HepG2 (cell line): Measurements from ENCODE around the gene RSAD1. TPM values are rescaled to one million over a fixed set of nuclear protein-coding genes. Genes with fewer than 3 reads are reported as not detected.
A peak's percentile ranks its signal among the peaks of the same experiment; 100 is the strongest.

Experiments
- ATAC-seq: fragments of 200-7000 bp; cut with Tn5 transposase; 3 replicates; pipeline ENCODE4 v1.9.1; 2020; ENCODE audit warnings: mild to moderate bottlenecking, moderate library complexity
- Bru-seq: library from RNA; stranded (reverse); fragments of 400-500 nt; gene quantifications from one replicate; lab custom pipeline; 2021; lab: Mats Ljungman, UMichigan
- BruChase-seq, 2 experiments: library from RNA; stranded (reverse); fragments of 400-500 nt; gene quantifications; one replicate each; lab custom pipeline; 2021; lab: Mats Ljungman, UMichigan
- BruUV-seq: library from RNA; stranded (reverse); fragments of 400-500 nt; replicated peaks from 2 replicates; lab custom pipeline; 2021; lab: Mats Ljungman, UMichigan
- CTCF ChIA-PET: fragments of 300-600 bp; formaldehyde crosslinking; extraction: SDS; loops from one replicate; lab custom pipeline; 2021; ENCODE audit warnings: low total read pairs, inconsistent platforms, low intra/inter-chr PET ratio; lab: Yijun Ruan, JAX
- POLR2A ChIA-PET: fragments of 350-600 bp; sonication (Branson Sonifier 250); formaldehyde crosslinking; loops from one replicate; lab custom pipeline; 2020; ENCODE audit warnings: antibody characterized with exemption, inconsistent platforms; lab: Yijun Ruan, JAX
- DNase-seq: peaks from one replicate; pipeline ENCODE4 v3.0.0-alpha.2; 2015; ENCODE audit warnings: low spot score
- FAIRE-seq: peaks from 3 replicates; lab custom pipeline; 2011; peaks lifted over from hg19 to GRCh38; lab: Jason Lieb, UNC
- H2AFZ ChIP-seq: one replicate; pipeline ENCODE4 v1.6.1; 2011; ENCODE audit warnings: low read length, inconsistent platforms
- H3K27ac ChIP-seq: fragments of 300-600 bp; 3 replicates; pipeline ENCODE4 v1.8.0; 2011; ENCODE audit warnings: mixed run types, mild to moderate bottlenecking, mixed read lengths, low read length, inconsistent platforms; ENCODE audit not compliant: insufficient read depth; ENCODE audit errors: extremely low read length
- H3K27me3 ChIP-seq, 2 experiments: fragments of 200-600 bp in 1 of 2; 2 replicates in 1 of 2; 3 replicates in 1 of 2; pipeline versions ENCODE4 v1.6.0 to v1.8.0; 2011; ENCODE audit warnings: low read length in 2 of 2, mild to moderate bottlenecking in 2 of 2, moderate library complexity in 2 of 2, inconsistent platforms in 1 of 2; ENCODE audit not compliant: insufficient read depth in 2 of 2, control insufficient read depth in 1 of 2
- H3K36me3 ChIP-seq, 2 experiments: fragments of 200-600 bp in 1 of 2; replicated peaks in 1 of 2; 2 replicates in 1 of 2; 3 replicates in 1 of 2; pipeline versions ENCODE4 v1.5.1 to v1.8.0; 2011; ENCODE audit warnings: low read length in 2 of 2, inconsistent platforms in 1 of 2; ENCODE audit not compliant: insufficient read depth in 2 of 2, control insufficient read depth in 1 of 2
- H3K4me1 ChIP-seq: 2 replicates; pipeline ENCODE4 v1.5.1; 2012; ENCODE audit warnings: low read length, inconsistent platforms; ENCODE audit not compliant: insufficient read depth
- H3K4me2 ChIP-seq: 2 replicates; pipeline ENCODE4 v1.6.0; 2011; ENCODE audit warnings: low read depth, low read length, inconsistent platforms
- H3K4me3 ChIP-seq, 3 experiments: fragments of 200-600 bp in 1 of 3; sonication (generic), shearing (Covaris generic) in 1 of 3; replicated peaks in 1 of 3; 2 replicates each; pipeline ENCODE4 v1.5.1; 2011 to 2016; ENCODE audit warnings: low read length in 3 of 3, inconsistent platforms in 2 of 3, low read depth in 2 of 3, mild to moderate bottlenecking in 2 of 3, control low read depth in 1 of 3, mixed read lengths in 1 of 3; ENCODE audit not compliant: insufficient read depth in 1 of 3
- H3K79me2 ChIP-seq: one replicate; pipeline ENCODE4 v1.6.1; 2011; ENCODE audit warnings: low read length, inconsistent platforms; ENCODE audit not compliant: insufficient read depth
- H3K9ac ChIP-seq: 2 replicates; pipeline ENCODE4 v1.6.0; 2011; ENCODE audit warnings: mild to moderate bottlenecking, low read depth, low read length, inconsistent platforms; ENCODE audit not compliant: insufficient read depth
- H3K9me3 ChIP-seq: 2 replicates; pipeline ENCODE4 v1.5.1; 2012; ENCODE audit warnings: mild to moderate bottlenecking, low read length
- H4K20me1 ChIP-seq: 2 replicates; pipeline ENCODE4 v1.6.0; 2011; ENCODE audit warnings: inconsistent platforms, mild to moderate bottlenecking, low read length, moderate library complexity; ENCODE audit not compliant: insufficient read depth
- FOXC1 ChIP-seq: sonication (generic); formaldehyde crosslinking; IDR thresholded peaks from 2 replicates; pipeline ENCODE4 v1.8.0; 2022; ENCODE audit warnings: mild to moderate bottlenecking, missing genetic modification reagents, borderline replicate concordance
- MEF2D ChIP-seq: sonication (generic); formaldehyde crosslinking; IDR thresholded peaks from 2 replicates; pipeline ENCODE4 v1.5.1; 2020; ENCODE audit warnings: mild to moderate bottlenecking, missing genetic modification reagents
- MIER3 ChIP-seq: IDR thresholded peaks from 2 replicates; pipeline ENCODE4 v1.6.1; 2016; ENCODE audit warnings: missing compliant biosample characterization, borderline replicate concordance
- NFE2L1 ChIP-seq: sonication (generic); formaldehyde crosslinking; IDR thresholded peaks from 2 replicates; pipeline ENCODE4 v1.4.0; 2020; ENCODE audit warnings: missing genetic modification reagents, mild to moderate bottlenecking, borderline replicate concordance
- NFKB2 ChIP-seq: sonication (generic); formaldehyde crosslinking; IDR thresholded peaks from 2 replicates; pipeline ENCODE4 v1.4.0; 2020; ENCODE audit warnings: missing genetic modification reagents, borderline replicate concordance
- NR2C2 ChIP-seq: sonication (generic); formaldehyde crosslinking; IDR thresholded peaks from 2 replicates; pipeline ENCODE4 v1.4.0; 2020; ENCODE audit warnings: missing genetic modification reagents, mild to moderate bottlenecking, moderate library complexity, borderline replicate concordance
- NR2F1 ChIP-seq, 2 experiments: fragments of 450-650 bp in 1 of 2; formaldehyde crosslinking in 1 of 2; IDR thresholded peaks; 2 replicates each; pipeline versions ENCODE4 v1.5.0 to v1.6.1; 2016 to 2020; ENCODE audit warnings: mild to moderate bottlenecking in 1 of 2, missing compliant biosample characterization in 1 of 2, missing genetic modification reagents in 1 of 2, moderate library complexity in 1 of 2
- SIN3B ChIP-seq: fragments of 150-350 bp; IDR thresholded peaks from 2 replicates; pipeline ENCODE4 v1.6.1; 2014; ENCODE audit warnings: low read length
- SNRNP70 ChIP-seq: fragments of 200-400 bp; formaldehyde crosslinking; IDR thresholded peaks from 2 replicates; pipeline ENCODE4 v1.6.1; 2017; ENCODE audit warnings: mild to moderate bottlenecking, low read depth, low read length, moderate library complexity
- STAT5B ChIP-seq: sonication (generic); formaldehyde crosslinking; IDR thresholded peaks from 2 replicates; pipeline ENCODE4 v1.4.0; 2020; ENCODE audit warnings: missing genetic modification reagents
- XBP1 ChIP-seq: sonication (generic); formaldehyde crosslinking; IDR thresholded peaks from 2 replicates; pipeline ENCODE4 v1.5.0; 2020; ENCODE audit warnings: missing genetic modification reagents
- ZFP82 ChIP-seq: sonication (generic); formaldehyde crosslinking; IDR thresholded peaks from 2 replicates; pipeline ENCODE4 v1.5.1; 2020; ENCODE audit warnings: mild to moderate bottlenecking, missing genetic modification reagents, borderline replicate concordance
- ZNF138 ChIP-seq: sonication (generic); formaldehyde crosslinking; IDR thresholded peaks from 2 replicates; pipeline ENCODE4 v1.5.0; 2020; ENCODE audit warnings: mild to moderate bottlenecking, low read depth, missing genetic modification reagents
- ZNF720 ChIP-seq: sonication (generic); formaldehyde crosslinking; IDR thresholded peaks from 2 replicates; pipeline ENCODE4 v1.4.0; 2020; ENCODE audit warnings: missing genetic modification reagents
- WGBS: methylation state at CpG from one replicate; pipeline ENCODE4 v1.1.6; 2017; ENCODE audit warnings: low lambda C conversion rate; 5-methylcytosine and 5-hydroxymethylcytosine counted together
- in situ Hi-C: cut with HindIII; loops from 2 replicates; pipeline ENCODE4 v1.10.0; 2017; ENCODE audit warnings: low pct_unique_long_range_greater_than_20kb; ENCODE audit not compliant: extremely low pct_ligation_motif_present
- intact Hi-C: fragments of 100-400 bp; cut with micrococcal nuclease; formaldehyde crosslinking; loops from one replicate; pipeline ENCODE4 v1.10.0; 2022; ENCODE audit not compliant: unreplicated experiment
- long read RNA-seq, 2 experiments: library from RNA in 1 of 2; library from polyadenylated mRNA in 1 of 2; stranded (forward) in 1 of 2; unstranded in 1 of 2; transcript quantifications; one replicate each; pipeline ENCODE4 v2.0.0, GENCODE V29; 2019 to 2022
- polyA minus RNA-seq, 3 experiments: library from RNA; depleted of rRNA, polyadenylated mRNA; stranded (reverse); fragments of >200 nt; gene quantifications; 2 replicates each; pipeline ENCODE4 v1.2.3, GENCODE V29; 2011; ENCODE audit warnings: low replicate concordance in 1 of 3
- polyA plus RNA-seq, 8 experiments: library from polyadenylated mRNA; depleted of rRNA in 3 of 8; stranded (reverse) in 7 of 8; unstranded in 1 of 8; fragments of >200 nt; fragmentation: Illumina TruSeq in 4 of 8; extraction: Trizol in 4 of 8; gene quantifications; 2 replicates each; pipeline versions ENCODE4 v1.2.1 to v1.2.3, GENCODE V29; 2011 to 2016; ENCODE audit warnings: low read depth in 4 of 8, missing spikeins in 1 of 8, mixed read lengths in 1 of 8; ENCODE audit not compliant: insufficient read depth in 1 of 8
- total RNA-seq, 5 experiments: library from RNA; depleted of rRNA; stranded (reverse); fragments of >200 nt; fragmentation: Illumina TruSeq; extraction: Trizol; gene quantifications; 2 replicates each; pipeline ENCODE4 v1.2.3, GENCODE V29; 2016; ENCODE audit warnings: low read depth in 1 of 5

The RSAD1 gene
- total RNA-seq (2016; rRNA removed; fragmentation: Illumina TruSeq; extraction: Trizol) = 16.0 and 22.7 TPM in 2 replicates
- total RNA-seq (2016; cell fraction: cytosol; rRNA removed; fragmentation: Illumina TruSeq; extraction: Trizol; ENCODE audit: low read depth) = 7.3 and 10.0 TPM in 2 replicates
- 16.9 and 22.5 TPM in 2 replicates for total RNA-seq (2016; cell fraction: insoluble cytoplasmic fraction; rRNA removed; fragmentation: Illumina TruSeq; extraction: Trizol)
- total RNA-seq (2016; cell fraction: membrane; rRNA removed; fragmentation: Illumina TruSeq; extraction: Trizol) = 13.4 and 14.3 TPM in 2 replicates
- 30.4 and 33.5 TPM in 2 replicates for total RNA-seq (2016; cell fraction: nucleus; rRNA removed; fragmentation: Illumina TruSeq; extraction: Trizol)
- 27.7 and 36.1 TPM in 2 replicates for polyA plus RNA-seq (2011; rRNA removed)
- polyA plus RNA-seq (2011; cell fraction: cytosol; rRNA removed) = 18.4 and 20.0 TPM in 2 replicates
- 105 and 113 TPM in 2 replicates for polyA plus RNA-seq (2011; cell fraction: nucleus; rRNA removed)
- polyA plus RNA-seq (2012) = 23.6 and 33.3 TPM in 2 replicates
- polyA plus RNA-seq (2016; cell fraction: cytosol; fragmentation: Illumina TruSeq; extraction: Trizol; ENCODE audit: low read depth) = 5.4 and 6.8 TPM in 2 replicates
- polyA plus RNA-seq (2016; cell fraction: insoluble cytoplasmic fraction; fragmentation: Illumina TruSeq; extraction: Trizol; ENCODE audit: low read depth) = 26.1 and 30.3 TPM in 2 replicates
- 12.5 and 12.8 TPM in 2 replicates for polyA plus RNA-seq (2016; cell fraction: membrane; fragmentation: Illumina TruSeq; extraction: Trizol; ENCODE audit: low read depth)
- polyA plus RNA-seq (2016; cell fraction: nucleus; fragmentation: Illumina TruSeq; extraction: Trizol; ENCODE audit: insufficient read depth, low read depth) = 76.0 and 77.9 TPM in 2 replicates
- polyA minus RNA-seq (2011; rRNA and poly(A)+ RNA removed; ENCODE audit: low replicate concordance) = 18.5 and 34.3 TPM in 2 replicates
- 8.6 and 9.4 TPM in 2 replicates for polyA minus RNA-seq (2011; cell fraction: cytosol; rRNA and poly(A)+ RNA removed)
- 53.4 and 55.7 TPM in 2 replicates for polyA minus RNA-seq (2011; cell fraction: nucleus; rRNA and poly(A)+ RNA removed)
- Bru-seq, nascent RNA = percentile 77 among the genes with signal in this experiment
- BruChase-seq, experiment 1, labeled RNA remaining after a 6-hour chase = percentile 90 among the genes with signal in this experiment
- percentile 91 among the genes with signal in this experiment for BruChase-seq, experiment 2, labeled RNA remaining after a 2-hour chase
- long read RNA-seq, experiment 1, transcript RSAD1-201 (9 exons, 2,528 nt) = major isoform, 12 of 30 reads
- long read RNA-seq, experiment 1, partial matches to known transcripts = 7 of 30 reads
- long read RNA-seq, experiment 1, other reads (novel, unspliced or antisense) = 9 of 30 reads
- long read RNA-seq, experiment 2, transcript RSAD1-201 (9 exons, 2,528 nt) = major isoform, 22 of 48 reads
- long read RNA-seq, experiment 2, partial matches to known transcripts = 8 of 48 reads
- long read RNA-seq, experiment 2, other reads (novel, unspliced or antisense) = 18 of 48 reads

DNA sequence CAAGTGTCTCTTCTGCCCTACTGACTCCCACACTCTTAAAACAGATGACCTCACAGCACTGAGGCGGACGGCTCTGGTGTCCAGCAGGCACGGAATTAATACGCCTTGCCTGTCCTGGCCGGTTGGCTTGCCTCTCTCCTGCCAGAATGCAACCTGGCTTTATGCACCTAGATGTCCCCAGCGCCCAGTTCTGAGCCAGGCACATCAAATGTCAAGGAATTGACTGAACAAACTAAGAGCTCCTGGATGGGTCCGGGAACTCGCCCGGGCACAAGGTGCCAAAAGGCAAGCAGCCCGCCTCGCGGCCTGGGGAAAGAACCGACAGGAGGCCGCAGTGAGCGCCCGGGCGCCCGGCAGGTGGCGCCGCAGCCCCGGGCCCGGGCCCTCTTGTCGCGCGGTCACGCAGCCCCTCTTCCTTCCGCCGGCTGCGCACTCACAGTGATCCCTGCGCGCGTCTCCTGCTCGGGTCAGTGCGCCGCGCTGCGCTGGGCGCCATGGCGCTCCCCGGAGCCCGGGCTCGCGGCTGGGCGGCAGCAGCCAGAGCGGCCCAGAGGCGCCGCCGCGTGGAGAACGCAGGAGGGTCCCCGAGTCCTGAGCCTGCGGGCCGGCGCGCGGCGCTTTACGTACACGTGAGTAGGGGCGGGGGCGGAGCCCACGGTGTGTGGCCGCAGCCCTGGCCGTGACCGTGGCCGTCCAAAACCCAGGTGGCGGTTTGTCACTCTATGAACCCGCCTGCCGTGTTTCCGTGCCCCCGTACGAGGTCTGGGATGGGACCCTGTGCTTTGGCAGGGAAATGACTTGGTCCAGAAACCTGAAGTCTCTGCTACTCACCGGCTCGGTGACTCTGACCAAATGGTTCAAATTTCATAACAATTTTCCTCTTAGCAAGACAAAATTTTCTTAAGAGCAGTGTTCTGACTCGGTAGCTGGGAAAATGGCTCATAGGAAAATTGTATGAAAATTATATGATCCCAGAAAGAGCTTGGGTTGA is at the start of gene RSAD1:
RSAD1 (plus strand) TSS at position 470 of the 991 bp plus-strand sequence; CDS start at position 495, 25 bp downstream.
- ATAC-seq (peak; percentile 90), DNase-seq (peak; percentile 91), FAIRE-seq (peak; percentile 50)
- Histone ChIP-seq H3K9ac (peak within 1 kb of the TSS; percentile 75), H3K79me2 (peaks cover 3% of the 10 kb centered on the region), H4K20me1 (peaks cover 4% of the 10 kb centered on the region; the same call in 1 of the 2 replicates), H3K27ac (peak within 1 kb of the TSS; percentile 80), H2AFZ (peak within 1 kb of the TSS; percentile 37), H3K4me2 (peak within 1 kb of the TSS; percentile 94), H3K4me3 (peak within 1 kb of the TSS; percentile 71 to 83 (median 82)), H3K27me3 (no peaks in the 10 kb centered on the region), H3K36me3 (peaks cover 5 to 12% of the 10 kb centered on the region in 2 experiments; a peak in 4 of 5 replicates), H3K9me3 (no peaks in the 10 kb centered on the region), H3K4me1 (peaks cover 52% of the 10 kb centered on the region)
- ChIA-PET CTCF (interaction anchor here (0.7 to 3.0 kb wide), 4 partner anchors 50 to 147 kb away, joined by 3 to 43 read pairs (median 20); partner anchors contain the start of gene LRRC59), POLR2A (interaction anchor here (0.9 to 2.5 kb wide), 19 partner anchors 13 to 241 kb away, joined by 3 to 28 read pairs (median 5); partner anchors contain the start of genes ACSF2, LRRC59 and LUC7L3)
- in situ Hi-C loops (loop anchor here (5.0 kb wide), 1 partner anchor 81 kb away; the partner anchor contains the start of gene LRRC59), intact Hi-C loops (loop anchor here (1.0 kb wide), 2 partner anchors 81 to 116 kb away; partner anchors contain the start of gene LRRC59)
- BruUV-seq = no TSS peak
- WGBS = 5% methylated on average over 29 of the region's 75 CpGs
- TF ChIP-seq SIN3B (peak; percentile 69), NFE2L1 (no peak), MEF2D (no peak), STAT5B (CRISPR knock-in tag) (no peak), NR2F1 (CRISPR knock-in tag; IDR thresholded peaks at IDR 0.05) (no peak), NR2C2 (peak; percentile 91), ZFP82 (peak; percentile 74; the same call in 1 of the 2 replicates), SNRNP70 (no peak), ZNF720 (CRISPR knock-in tag) (no peak), MIER3 (CRISPR knock-in tag) (peak; percentile 50; the same call in 1 of the 2 replicates), NFKB2 (CRISPR knock-in tag) (peak; percentile 74; the same call in 1 of the 2 replicates), ZNF138 (CRISPR knock-in tag) (peak; percentile 18; the same call in 1 of the 2 replicates), XBP1 (CRISPR knock-in tag) (no peak), FOXC1 (CRISPR knock-in tag) (peak; percentile 87)
